H1 (cell line): ENCODE measurements around the gene KIF25. TPM values are rescaled to one million over a fixed set of nuclear protein-coding genes. Genes with fewer than 3 reads are reported as not detected.

Source experiments
- CTCF ChIA-PET: fragments of 300-600 bp; sonication (Branson Sonifier 250); formaldehyde crosslinking; loops from one replicate; lab custom pipeline; 2021; ENCODE audit not compliant: partially characterized antibody; lab: Charles Lee
- POLR2A ChIA-PET: fragments of 300-600 bp; sonication (Branson Sonifier 250); formaldehyde crosslinking; loops from one replicate; lab custom pipeline; 2021; ENCODE audit warnings: inconsistent platforms; ENCODE audit not compliant: partially characterized antibody; lab: Charles Lee
- DNase-seq, 2 experiments: peaks; one replicate each; pipeline versions ENCODE4 v3.0.0 to v3.0.0-alpha.2; 2010 to 2022; ENCODE audit warnings: low spot score in 2 of 2, low read depth in 1 of 2, mixed read lengths in 1 of 2
- FAIRE-seq: peaks from 2 replicates; lab custom pipeline; 2011; peaks lifted over from hg19 to GRCh38; lab: Jason Lieb, UNC
- H2AFZ ChIP-seq: 2 replicates; pipeline ENCODE4 v1.8.1; 2012; ENCODE audit warnings: low read length, inconsistent platforms
- H2AK5ac ChIP-seq: 2 replicates; pipeline ENCODE4 v1.6.1; 2013; ENCODE audit warnings: low read depth, low read length
- H2BK120ac ChIP-seq: replicated peaks from 2 replicates; pipeline ENCODE3; 2013; ENCODE audit warnings: low read depth, low read length, inconsistent platforms
- H2BK12ac ChIP-seq: 2 replicates; pipeline ENCODE4 v1.6.1; 2013; ENCODE audit warnings: low read depth, low read length
- H2BK15ac ChIP-seq: 2 replicates; pipeline ENCODE4 v1.6.1; 2013; ENCODE audit warnings: low read length
- H2BK20ac ChIP-seq: 2 replicates; pipeline ENCODE4 v1.6.1; 2013; ENCODE audit warnings: low read length
- H2BK5ac ChIP-seq: 2 replicates; pipeline ENCODE4 v1.6.1; 2013; ENCODE audit warnings: low read depth, low read length
- H3K14ac ChIP-seq: 2 replicates; pipeline ENCODE4 v1.6.1; 2013; ENCODE audit warnings: inconsistent platforms; ENCODE audit not compliant: insufficient read length
- H3K18ac ChIP-seq: 2 replicates; pipeline ENCODE4 v1.6.1; 2013; ENCODE audit warnings: low read length; ENCODE audit errors: extremely low read depth
- H3K23ac ChIP-seq: 2 replicates; pipeline ENCODE4 v1.6.1; 2013; ENCODE audit warnings: inconsistent platforms; ENCODE audit not compliant: insufficient read length
- H3K23me2 ChIP-seq: 2 replicates; pipeline ENCODE4 v1.6.1; 2013; ENCODE audit warnings: low read depth, low read length
- H3K27ac ChIP-seq: 2 replicates; pipeline ENCODE4 v1.6.1; 2011; ENCODE audit warnings: low read depth, low read length, inconsistent platforms
- H3K27me3 ChIP-seq, 4 experiments: replicated peaks in 1 of 4; 1 replicate in 1 of 4; 2 replicates in 3 of 4; pipeline versions ENCODE4 v1.6.1 to v1.8.1; 2011 to 2013; ENCODE audit warnings: low read length in 3 of 4, mild to moderate bottlenecking in 3 of 4, inconsistent platforms in 2 of 4, mixed read lengths in 2 of 4, moderate library complexity in 1 of 4; ENCODE audit not compliant: control insufficient read depth in 3 of 4, insufficient read depth in 3 of 4; ENCODE audit errors: extremely low read depth in 1 of 4
- H3K36me3 ChIP-seq, 4 experiments: 2 replicates each; pipeline versions ENCODE4 v1.6.1 to v1.8.1; 2011 to 2013; ENCODE audit warnings: mild to moderate bottlenecking in 4 of 4, low read length in 3 of 4, moderate library complexity in 2 of 4, control low read depth in 1 of 4, inconsistent platforms in 1 of 4; ENCODE audit not compliant: insufficient read depth in 4 of 4, control insufficient read depth in 2 of 4
- H3K4ac ChIP-seq: replicated peaks from 2 replicates; pipeline ENCODE3; 2013; ENCODE audit warnings: low read length, low read depth, mixed read lengths, inconsistent platforms; ENCODE audit not compliant: insufficient read length
- H3K4me1 ChIP-seq, 4 experiments: replicated peaks in 1 of 4; 1 replicate in 1 of 4; 2 replicates in 3 of 4; pipeline versions ENCODE4 v1.6.1 to v1.8.1; 2011 to 2013; ENCODE audit warnings: low read length in 3 of 4, inconsistent platforms in 2 of 4, mixed read lengths in 1 of 4; ENCODE audit not compliant: insufficient read depth in 4 of 4, control insufficient read depth in 3 of 4
- H3K4me2 ChIP-seq, 2 experiments: 2 replicates each; pipeline versions ENCODE4 v1.6.1 to v1.8.1; 2011 to 2013; ENCODE audit warnings: low read depth in 2 of 2, low read length in 2 of 2, control low read depth in 1 of 2, inconsistent platforms in 1 of 2, mild to moderate bottlenecking in 1 of 2; ENCODE audit not compliant: insufficient read depth in 1 of 2
- H3K4me3 ChIP-seq, 4 experiments: fragments of 200-600, 300-600 bp in 1 of 4; sonication (generic), shearing (Covaris generic), sonication (Bioruptor Twin) in 1 of 4; 2 replicates each; pipeline versions ENCODE4 v1.5.1 to v1.8.1; 2011 to 2016; ENCODE audit warnings: low read length in 4 of 4, low read depth in 3 of 4, control low read depth in 2 of 4, inconsistent platforms in 2 of 4, mild to moderate bottlenecking in 2 of 4, mixed read lengths in 1 of 4, moderate library complexity in 1 of 4; ENCODE audit not compliant: insufficient read depth in 2 of 4; ENCODE audit errors: extremely low read depth in 1 of 4
- H3K56ac ChIP-seq: replicated peaks from 2 replicates; pipeline ENCODE3; 2013; ENCODE audit warnings: low read depth, mild to moderate bottlenecking, mixed read lengths, low read length, inconsistent platforms; ENCODE audit not compliant: insufficient read length
- H3K79me1 ChIP-seq: 2 replicates; pipeline ENCODE4 v1.6.1; 2013; ENCODE audit warnings: low read depth, low read length, control low read depth
- H3K79me2 ChIP-seq, 2 experiments: 2 replicates each; pipeline versions ENCODE4 v1.6.1 to v1.8.1; 2012 to 2013; ENCODE audit warnings: low read length in 2 of 2, mild to moderate bottlenecking in 2 of 2, inconsistent platforms in 1 of 2; ENCODE audit not compliant: insufficient read depth in 2 of 2, control insufficient read depth in 1 of 2
- H3K9ac ChIP-seq, 4 experiments: replicated peaks in 1 of 4; 1 replicate in 1 of 4; 2 replicates in 3 of 4; pipeline versions ENCODE4 v1.6.1 to v1.8.1; 2011 to 2013; ENCODE audit warnings: low read depth in 3 of 4, low read length in 3 of 4, control low read depth in 2 of 4, mild to moderate bottlenecking in 2 of 4, moderate library complexity in 2 of 4, inconsistent platforms in 1 of 4; ENCODE audit errors: extremely low read depth in 1 of 4
- H3K9me3 ChIP-seq, 2 experiments: 2 replicates each; pipeline versions ENCODE4 v1.6.1 to v1.8.1; 2012 to 2013; ENCODE audit warnings: mild to moderate bottlenecking in 2 of 2, moderate library complexity in 2 of 2, control low read depth in 1 of 2, inconsistent platforms in 1 of 2, low read depth in 1 of 2, low read length in 1 of 2, mixed read lengths in 1 of 2; ENCODE audit not compliant: insufficient read depth in 2 of 2
- H4K20me1 ChIP-seq, 2 experiments: replicated peaks in 1 of 2; 2 replicates each; pipeline versions ENCODE3 to v1.8.1; 2011 to 2013; ENCODE audit warnings: inconsistent platforms in 2 of 2, low read length in 2 of 2, mild to moderate bottlenecking in 1 of 2; ENCODE audit not compliant: insufficient read depth in 2 of 2, control insufficient read depth in 1 of 2
- H4K5ac ChIP-seq: 2 replicates; pipeline ENCODE4 v1.6.1; 2013; ENCODE audit warnings: low read length, low read depth, mixed read lengths, inconsistent platforms; ENCODE audit not compliant: insufficient read length
- H4K8ac ChIP-seq: 2 replicates; pipeline ENCODE4 v1.8.0; 2013; ENCODE audit warnings: mild to moderate bottlenecking, moderate library complexity, low read length, inconsistent platforms; ENCODE audit not compliant: insufficient read depth; ENCODE audit errors: extremely low read depth
- H4K91ac ChIP-seq: replicated peaks from 2 replicates; pipeline ENCODE3; 2013; ENCODE audit warnings: low read length, mixed read lengths, inconsistent platforms; ENCODE audit not compliant: insufficient read length
- E2F6 ChIP-seq: IDR thresholded peaks from 2 replicates; pipeline ENCODE4 v1.6.1; 2012; ENCODE audit warnings: inconsistent platforms
- GTF2F1 ChIP-seq: IDR thresholded peaks from 2 replicates; pipeline ENCODE4 v1.6.1; 2012; ENCODE audit warnings: low read depth, low read length, improper control_type of control experiment, borderline replicate concordance
- KDM1A ChIP-seq: fragments of 200-600, 300-600 bp; sonication (generic); IDR thresholded peaks from 2 replicates; pipeline ENCODE4 v1.7.1; 2016; ENCODE audit warnings: mild to moderate bottlenecking, low read length, borderline replicate concordance
- NANOG ChIP-seq: IDR thresholded peaks from 2 replicates; pipeline ENCODE4 v1.6.1; 2011; ENCODE audit warnings: low read length, low read depth, mild to moderate bottlenecking, inconsistent platforms; ENCODE audit not compliant: insufficient read depth, poor library complexity, severe bottlenecking
- RBBP5 ChIP-seq: IDR thresholded peaks from 2 replicates; pipeline ENCODE4 v1.7.1; 2012; ENCODE audit warnings: low read depth, mild to moderate bottlenecking, inconsistent platforms, low read length, moderate library complexity, borderline replicate concordance
- RNF2 ChIP-seq: fragments of 200-900, 300-1000 bp; sonication (generic); IDR thresholded peaks from 2 replicates; pipeline ENCODE4 v1.7.1; 2016; ENCODE audit warnings: borderline replicate concordance, low read depth, mild to moderate bottlenecking, antibody characterized with exemption, low read length; ENCODE audit not compliant: poor library complexity, severe bottlenecking; ENCODE audit errors: missing control alignments
- SP2 ChIP-seq: IDR thresholded peaks from 2 replicates; pipeline ENCODE4 v1.6.1; 2012; ENCODE audit warnings: mild to moderate bottlenecking, low read length, inconsistent platforms
- TAF1 ChIP-seq: IDR thresholded peaks from 2 replicates; pipeline ENCODE4 v1.6.1; 2011; ENCODE audit warnings: mild to moderate bottlenecking, low read depth, low read length
- WGBS, 2 experiments: shearing (Covaris generic) in 1 of 2; methylation state at CpG; one replicate each; pipeline versions ENCODE4 v1.1.6 to v1.1.7; 2013 to 2015; ENCODE audit warnings: low lambda C conversion rate in 2 of 2, mixed read lengths in 2 of 2, inconsistent platforms in 1 of 2, low coverage in 1 of 2, missing lambda C conversion rate in 1 of 2; ENCODE audit not compliant: insufficient replicate concordance in 2 of 2, insufficient coverage in 1 of 2, insufficient read length in 1 of 2; ENCODE audit errors: extremely low coverage in 1 of 2, missing lambda C conversion rate in 1 of 2; 5-methylcytosine and 5-hydroxymethylcytosine counted together
- polyA plus RNA-seq, 7 experiments: library from polyadenylated mRNA; depleted of rRNA in 3 of 7; stranded (reverse) in 5 of 7; unstranded in 2 of 7; fragments of >200 nt in 5 of 7; fragments of 200-250 nt in 2 of 7; gene quantifications; 1 replicate in 5 of 7; 2 replicates in 1 of 7; 4 replicates in 1 of 7; pipeline versions ENCODE4 v1.2.1 to v1.2.3, GENCODE V29; 2011 to 2013; ENCODE audit warnings: missing spikeins in 2 of 7, mixed read lengths in 2 of 7
- total RNA-seq: library from RNA; stranded (reverse); fragmentation: NEBNext Ultra II Directional; extraction: Animal tissue kit (Norgen Biotek cat#: 25700); gene quantifications from 2 replicates; pipeline ENCODE4 v1.2.1, GENCODE V29; 2021

Gene KIF25
- total and polyA plus RNA-seq, 2 of the 8 experiments (the other 6 are each of a cell fraction or from before 2014, with no cell fraction given) = 1.5 to 2.0 TPM

GRCh38 chr6:168091381-168092264 is 94.2 kb downstream of the KIF25 start:
- DNase-seq (no peak), FAIRE-seq (no peak)
- no peak overlapping the region for H3K4me3 ChIP-seq
- no peak overlapping the region for H4K91ac ChIP-seq
- H3K4me2 ChIP-seq = no peak overlapping the region
- H4K8ac ChIP-seq = no peak overlapping the region
- H3K23ac ChIP-seq = no peak overlapping the region
- H2BK5ac ChIP-seq = no peak overlapping the region
- no peak overlapping the region for H3K18ac ChIP-seq
- H3K56ac ChIP-seq = no peak overlapping the region
- H3K27ac ChIP-seq = no peak overlapping the region
- no peak overlapping the region for H3K4ac ChIP-seq
- POLR2A ChIA-PET = no interaction called here
- H3K9ac ChIP-seq = no peak overlapping the region
- no peak overlapping the region for H4K5ac ChIP-seq
- H3K9me3 ChIP-seq = no peaks in the 10 kb centered on the region
- no peak overlapping the region for H2BK120ac ChIP-seq
- WGBS, 2 experiments = 89% methylated on average over 28 of the region's 28 CpGs; no CpG with 5 or more reads in 1 of the 2 experiments
- no peak overlapping the region for H3K14ac ChIP-seq
- no peak overlapping the region for H2AFZ ChIP-seq
- no peak overlapping the region for H2BK20ac ChIP-seq
- H3K79me2 ChIP-seq = no peaks in the 10 kb centered on the region
- H3K23me2 ChIP-seq = no peaks in the 10 kb centered on the region
- no peaks in the 10 kb centered on the region for H3K79me1 ChIP-seq
- peaks cover 0 to 2% (median 0%) of the 10 kb centered on the region in 4 experiments; a peak in 2 of 7 replicates for H3K27me3 ChIP-seq
- no peak overlapping the region for H2BK15ac ChIP-seq
- CTCF ChIA-PET = interaction anchor here (1.0 to 1.9 kb wide), 5 partner anchors 8 to 65 kb away, joined by 3 to 5 read pairs (median 3); no protein-coding TSS in a partner anchor
- H2AK5ac ChIP-seq = no peak overlapping the region
- no peaks in the 10 kb centered on the region for H4K20me1 ChIP-seq
- H3K36me3 ChIP-seq = no peaks in the 10 kb centered on the region
- peaks cover 0 to 26% (median 13%) of the 10 kb centered on the region in 4 experiments; a peak in 6 of 7 replicates for H3K4me1 ChIP-seq
- no peak overlapping the region for H2BK12ac ChIP-seq
- TF ChIP-seq GTF2F1 = no peak
- TF ChIP-seq KDM1A = no peak
- TF ChIP-seq E2F6 = no peak
- TF ChIP-seq NANOG = no peak
- no peak for TF ChIP-seq SP2
- TF ChIP-seq TAF1 = no peak
- no peak for TF ChIP-seq RBBP5
- no peak for TF ChIP-seq RNF2
